Vagina (tissue), 2 donors: Measurements from ENCODE around the gene BLMH. TPM values are rescaled to one million over a fixed set of nuclear protein-coding genes. Genes with fewer than 3 reads are reported as not detected.

Experiments
- DNase-seq, 2 donors: peaks; one replicate each; pipeline ENCODE4 v3.0.0-alpha.2; 2017; ENCODE audit errors: extremely low spot score in 2 of 2
- H3K27ac ChIP-seq: fragments of 200-600 bp; sonication (generic); one replicate; pipeline ENCODE4 v1.5.1; 2019
- H3K27me3 ChIP-seq: fragments of 200-600 bp; sonication (generic); one replicate; pipeline ENCODE4 v1.5.1; 2019
- H3K36me3 ChIP-seq, 2 donors: fragments of 200-600 bp; sonication (generic); one replicate each; pipeline ENCODE4 v1.5.1; 2017 to 2019
- H3K4me1 ChIP-seq: fragments of 200-600 bp; sonication (generic); one replicate; pipeline ENCODE4 v1.5.1; 2019
- H3K4me3 ChIP-seq, 2 donors: fragments of 200-600 bp; sonication (generic); 1 replicate in 1 of 2; 2 replicates in 1 of 2; pipeline ENCODE4 v1.5.1; 2016 to 2019
- H3K9me3 ChIP-seq: fragments of 200-600 bp; sonication (generic); one replicate; pipeline ENCODE4 v1.5.1; 2019
- POLR2A ChIP-seq, 2 donors: fragments of 450-650 bp; IDR thresholded peaks; one replicate each; pipeline ENCODE4 v1.6.1; 2017; ENCODE audit warnings: antibody characterized with exemption in 2 of 2, mild to moderate bottlenecking in 2 of 2, moderate library complexity in 2 of 2
- POLR2AphosphoS5 ChIP-seq, 2 donors: sonication (generic); formaldehyde crosslinking; IDR thresholded peaks; one replicate each; pipeline ENCODE4 v1.9.0; 2017; ENCODE audit warnings: antibody characterized with exemption in 2 of 2, mild to moderate bottlenecking in 2 of 2, low read depth in 1 of 2; ENCODE audit not compliant: insufficient read depth in 1 of 2
- intact Hi-C: fragments of 100-400 bp; cut with DNase I; formaldehyde crosslinking; loops from one replicate; pipeline ENCODE4 v1.15.1; 2023
- total RNA-seq: library from RNA; depleted of rRNA; stranded (reverse); fragments of >200 nt; gene quantifications from one replicate; pipeline ENCODE4 v1.2.3, GENCODE V29; 2016
- TF ChIP-seq, protein P1 (sequence below), 3 experiments: fragments of 450-650 bp in 2 of 3; fragments of 200-600 bp in 1 of 3; sonication (generic) in 1 of 3; IDR thresholded peaks; one replicate each; pipeline ENCODE4 v1.5.1; 2017 to 2019; ENCODE audit warnings: antibody characterized with exemption in 3 of 3, mild to moderate bottlenecking in 2 of 3, moderate library complexity in 2 of 3

The BLMH gene
- total RNA-seq, 1 donor from 2014 or later = 44.2 TPM

- Histone ChIP-seq H3K36me3 (no peaks in the 10 kb centered on the region), H3K27ac (no peak overlapping the region), H3K4me3 (no peak overlapping the region), H3K4me1 (no peaks in the 10 kb centered on the region), H3K27me3 (no peaks in the 10 kb centered on the region), H3K9me3 (no peaks in the 10 kb centered on the region)
- intact Hi-C loops = no loop called here
- no peak for DNase-seq
- TF ChIP-seq, protein P1, sequence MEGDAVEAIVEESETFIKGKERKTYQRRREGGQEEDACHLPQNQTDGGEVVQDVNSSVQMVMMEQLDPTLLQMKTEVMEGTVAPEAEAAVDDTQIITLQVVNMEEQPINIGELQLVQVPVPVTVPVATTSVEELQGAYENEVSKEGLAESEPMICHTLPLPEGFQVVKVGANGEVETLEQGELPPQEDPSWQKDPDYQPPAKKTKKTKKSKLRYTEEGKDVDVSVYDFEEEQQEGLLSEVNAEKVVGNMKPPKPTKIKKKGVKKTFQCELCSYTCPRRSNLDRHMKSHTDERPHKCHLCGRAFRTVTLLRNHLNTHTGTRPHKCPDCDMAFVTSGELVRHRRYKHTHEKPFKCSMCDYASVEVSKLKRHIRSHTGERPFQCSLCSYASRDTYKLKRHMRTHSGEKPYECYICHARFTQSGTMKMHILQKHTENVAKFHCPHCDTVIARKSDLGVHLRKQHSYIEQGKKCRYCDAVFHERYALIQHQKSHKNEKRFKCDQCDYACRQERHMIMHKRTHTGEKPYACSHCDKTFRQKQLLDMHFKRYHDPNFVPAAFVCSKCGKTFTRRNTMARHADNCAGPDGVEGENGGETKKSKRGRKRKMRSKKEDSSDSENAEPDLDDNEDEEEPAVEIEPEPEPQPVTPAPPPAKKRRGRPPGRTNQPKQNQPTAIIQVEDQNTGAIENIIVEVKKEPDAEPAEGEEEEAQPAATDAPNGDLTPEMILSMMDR (IDR thresholded peaks at IDR 0.05) = no peak
- no peak for TF ChIP-seq POLR2AphosphoS5 (IDR thresholded peaks at IDR 0.05; ENCODE audit: insufficient read depth in 1 of 2, low read depth in 1 of 2)
- no peak for TF ChIP-seq POLR2A (IDR thresholded peaks at IDR 0.05)
Observed at GRCh38 chr17:30219833-30220232, 71.9 kb downstream of the BLMH start.

DNA sequence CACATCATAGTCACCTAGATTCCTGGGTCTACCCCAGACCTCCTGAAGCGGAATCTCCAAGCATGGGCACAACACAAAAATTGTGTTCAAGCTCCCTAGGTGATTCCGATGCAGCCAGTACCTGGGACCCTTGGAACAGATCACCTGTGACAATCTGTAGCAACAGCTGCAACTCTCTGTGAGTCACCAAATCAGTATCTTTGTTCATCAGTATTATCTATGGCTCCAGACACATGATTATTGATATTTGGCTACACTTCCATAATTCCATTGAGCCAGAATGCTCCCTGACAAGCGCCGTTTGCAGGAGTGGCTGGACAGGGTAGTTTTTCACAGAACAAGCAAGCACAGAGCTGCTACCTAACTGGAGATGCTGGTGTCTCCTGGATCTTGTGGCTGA is 72.4 kb downstream of the BLMH start:
- Histone ChIP-seq H3K4me1 (no peaks in the 10 kb centered on the region), H3K36me3 (no peaks in the 10 kb centered on the region), H3K27me3 (no peaks in the 10 kb centered on the region), H3K4me3 (no peak overlapping the region), H3K9me3 (no peaks in the 10 kb centered on the region), H3K27ac (no peak overlapping the region)
- TF ChIP-seq POLR2A (IDR thresholded peaks at IDR 0.05) (no peak), POLR2AphosphoS5 (IDR thresholded peaks at IDR 0.05; ENCODE audit: insufficient read depth in 1 of 2, low read depth in 1 of 2) (no peak)
- TF ChIP-seq, protein P1 (IDR thresholded peaks at IDR 0.05) = no peak
- DNase-seq = no peak
- intact Hi-C loops = no loop called here

DNA sequence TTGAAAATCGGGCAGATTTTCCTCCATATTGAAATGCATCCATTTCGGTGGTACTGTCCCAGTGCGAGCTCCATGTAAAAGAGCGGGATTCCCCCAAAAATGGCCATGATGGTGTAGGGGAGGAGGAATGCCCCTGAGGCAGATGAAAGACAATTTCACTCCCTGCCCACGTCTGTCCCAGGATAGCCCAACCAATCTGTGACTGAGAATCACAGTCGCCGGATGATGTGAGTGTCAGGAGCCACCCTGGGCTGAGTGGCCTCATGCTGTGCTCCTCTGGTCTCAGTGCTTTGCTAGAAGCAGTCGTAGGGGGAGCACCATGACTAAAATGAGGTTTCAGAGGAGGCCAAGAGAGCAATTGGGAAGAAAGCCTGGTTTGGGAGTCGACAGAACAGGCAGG is 72.9 kb downstream of the BLMH start:
- H3K4me3 ChIP-seq = no peak overlapping the region
- no peaks in the 10 kb centered on the region for H3K36me3 ChIP-seq
- H3K27ac ChIP-seq = no peak overlapping the region
- intact Hi-C loops = no loop called here
- H3K9me3 ChIP-seq = no peaks in the 10 kb centered on the region
- no peak for DNase-seq
- no peaks in the 10 kb centered on the region for H3K27me3 ChIP-seq
- H3K4me1 ChIP-seq = no peaks in the 10 kb centered on the region
- TF ChIP-seq POLR2AphosphoS5 (IDR thresholded peaks at IDR 0.05; ENCODE audit: insufficient read depth in 1 of 2, low read depth in 1 of 2) (no peak), POLR2A (IDR thresholded peaks at IDR 0.05) (no peak)
- TF ChIP-seq, protein P1 (IDR thresholded peaks at IDR 0.05) = no peak

DNA sequence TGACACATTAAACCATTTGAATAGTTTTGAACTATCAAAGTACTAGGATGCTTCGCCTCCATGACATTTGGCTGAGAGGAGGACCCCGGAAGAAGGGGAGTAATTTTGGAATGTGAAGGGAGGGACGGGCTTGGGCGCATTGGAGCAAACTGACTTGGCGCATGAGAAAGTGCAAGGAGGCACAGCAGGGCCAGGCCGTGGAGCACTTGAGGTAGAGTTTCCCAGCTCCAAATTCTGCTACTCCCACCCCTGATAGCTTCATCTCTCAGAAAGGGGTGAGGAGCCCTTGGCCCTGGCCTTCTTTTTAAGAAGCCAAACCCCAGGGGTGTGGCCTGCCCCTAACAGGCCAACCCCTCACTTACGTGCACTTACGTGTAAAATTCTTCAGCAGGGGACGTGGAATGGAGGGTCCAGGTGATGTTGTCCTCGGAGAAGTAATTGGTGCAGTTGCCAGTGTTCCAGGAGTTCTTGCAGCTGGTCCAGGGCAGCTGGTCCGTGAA is 73.9 kb downstream of the BLMH start:
- Histone ChIP-seq H3K9me3 (no peaks in the 10 kb centered on the region), H3K4me1 (no peaks in the 10 kb centered on the region), H3K27me3 (no peaks in the 10 kb centered on the region), H3K27ac (no peak overlapping the region), H3K36me3 (no peaks in the 10 kb centered on the region), H3K4me3 (no peak overlapping the region)
- intact Hi-C loops = no loop called here
- no peak for TF ChIP-seq POLR2AphosphoS5 (IDR thresholded peaks at IDR 0.05; ENCODE audit: insufficient read depth in 1 of 2, low read depth in 1 of 2)
- no peak for TF ChIP-seq POLR2A (IDR thresholded peaks at IDR 0.05)
- TF ChIP-seq, protein P1 (IDR thresholded peaks at IDR 0.05) = no peak
- no peak for DNase-seq

DNA sequence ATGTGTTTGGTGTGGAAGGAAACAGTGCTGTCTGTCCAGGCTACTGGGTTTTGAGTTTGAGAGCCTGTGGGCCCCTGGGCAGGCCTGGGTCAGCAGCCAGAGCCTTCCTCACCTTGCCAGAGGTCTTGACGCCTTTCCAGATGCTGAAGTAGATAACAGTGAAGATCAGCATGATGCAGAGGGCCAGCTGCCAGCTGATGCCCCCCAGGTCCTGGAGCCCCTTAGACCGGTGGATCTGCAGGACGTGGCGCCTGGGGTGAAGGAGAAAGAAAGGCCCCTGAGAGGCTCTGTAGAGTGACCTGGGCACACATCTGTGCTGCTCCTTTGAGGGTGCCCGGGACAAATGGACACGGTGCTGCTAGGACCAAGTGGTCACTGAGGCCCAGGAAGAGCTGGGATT is 74.7 kb downstream of the BLMH start:
- Histone ChIP-seq H3K4me3 (no peak overlapping the region), H3K27me3 (no peaks in the 10 kb centered on the region), H3K27ac (no peak overlapping the region), H3K9me3 (no peaks in the 10 kb centered on the region), H3K36me3 (no peaks in the 10 kb centered on the region), H3K4me1 (no peaks in the 10 kb centered on the region)
- intact Hi-C loops = no loop called here
- TF ChIP-seq, protein P1 (IDR thresholded peaks at IDR 0.05) = no peak
- TF ChIP-seq POLR2AphosphoS5 (IDR thresholded peaks at IDR 0.05; ENCODE audit: insufficient read depth in 1 of 2, low read depth in 1 of 2) (no peak), POLR2A (IDR thresholded peaks at IDR 0.05) (no peak)
- DNase-seq = no peak
